Esophagus (tissue), 2 donors: ENCODE results near the gene SORCS3. TPM values are rescaled to one million over a fixed set of nuclear protein-coding genes. Genes with fewer than 3 reads are reported as not detected.

Experiments
- H3K27ac ChIP-seq, 2 donors: one replicate each; pipeline ENCODE4 v1.5.1; 2013; ENCODE audit warnings: low read depth in 2 of 2, mild to moderate bottlenecking in 2 of 2, inconsistent platforms in 1 of 2, low read length in 1 of 2, moderate library complexity in 1 of 2
- H3K27me3 ChIP-seq, 2 donors: one replicate each; pipeline ENCODE4 v1.6.1; 2013; ENCODE audit warnings: low read length in 2 of 2, control low read depth in 1 of 2, mild to moderate bottlenecking in 1 of 2; ENCODE audit not compliant: insufficient read depth in 2 of 2, control insufficient read depth in 1 of 2
- H3K36me3 ChIP-seq, 2 donors: one replicate each; pipeline ENCODE4 v1.6.1; 2013; ENCODE audit warnings: low read length in 1 of 2; ENCODE audit not compliant: control insufficient read depth in 2 of 2, insufficient read depth in 2 of 2
- H3K4me1 ChIP-seq, 2 donors: one replicate each; pipeline ENCODE4 v1.6.1; 2013; ENCODE audit warnings: low read length in 1 of 2; ENCODE audit not compliant: control insufficient read depth in 2 of 2, insufficient read depth in 2 of 2
- H3K4me3 ChIP-seq, 2 donors: one replicate each; pipeline ENCODE4 v1.5.1; 2013; ENCODE audit warnings: low read length in 2 of 2, mild to moderate bottlenecking in 2 of 2, low read depth in 1 of 2, moderate library complexity in 1 of 2
- H3K9me3 ChIP-seq, 2 donors: one replicate each; pipeline ENCODE4 v1.6.1; 2013; ENCODE audit warnings: mild to moderate bottlenecking in 2 of 2, low read depth in 1 of 2, low read length in 1 of 2, moderate library complexity in 1 of 2; ENCODE audit not compliant: control insufficient read depth in 2 of 2, insufficient read depth in 1 of 2
- WGBS, 2 donors: extraction: QIAGEN DNeasy Blood & Tissue Kit; methylation state at CpG; one replicate each; pipeline ENCODE4 v1.1.7; 2013; 5-methylcytosine and 5-hydroxymethylcytosine counted together
- polyA plus RNA-seq, 2 donors: library from polyadenylated mRNA; stranded (reverse); fragments of 200-250 nt; gene quantifications; one replicate each; pipeline ENCODE4 v1.2.3, GENCODE V29; 2013
- donor health status: healthy with polysubstance abuse.
- donor health status: Bipolar disorder and iron deficiency.

SORCS3 gene
- polyA plus RNA-seq, 2 donors = 0.02 to 0.04 TPM

DNA sequence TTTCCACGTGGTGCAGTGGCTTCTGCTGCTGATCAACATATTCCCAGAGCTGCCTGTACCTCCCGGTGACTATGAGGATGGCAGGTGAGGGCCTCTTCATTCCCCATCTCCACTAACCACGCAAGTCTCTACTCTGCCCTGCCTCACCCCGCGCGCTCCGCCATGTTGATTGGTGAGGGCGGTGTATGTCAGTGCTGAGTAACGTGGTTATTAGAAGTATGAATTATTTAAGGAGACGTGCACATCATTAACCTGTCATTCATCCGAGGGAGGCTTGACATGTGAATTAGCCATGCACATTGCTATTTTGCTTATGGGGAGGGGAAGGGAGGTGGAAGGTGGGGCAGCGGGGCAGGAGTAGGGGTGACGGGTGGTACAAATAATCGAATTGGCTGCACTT lies 138.6 kb downstream of the SORCS3 start:
- Histone ChIP-seq H3K4me1 (no peaks in the 10 kb centered on the region), H3K27me3 (no peaks in the 10 kb centered on the region), H3K36me3 (no peaks in the 10 kb centered on the region), H3K4me3 (no peak overlapping the region), H3K9me3 (no peaks in the 10 kb centered on the region), H3K27ac (no peak overlapping the region)
- WGBS, 2 donors = 86 to 88% methylated on average over 14 of the region's 14 CpGs

DNA sequence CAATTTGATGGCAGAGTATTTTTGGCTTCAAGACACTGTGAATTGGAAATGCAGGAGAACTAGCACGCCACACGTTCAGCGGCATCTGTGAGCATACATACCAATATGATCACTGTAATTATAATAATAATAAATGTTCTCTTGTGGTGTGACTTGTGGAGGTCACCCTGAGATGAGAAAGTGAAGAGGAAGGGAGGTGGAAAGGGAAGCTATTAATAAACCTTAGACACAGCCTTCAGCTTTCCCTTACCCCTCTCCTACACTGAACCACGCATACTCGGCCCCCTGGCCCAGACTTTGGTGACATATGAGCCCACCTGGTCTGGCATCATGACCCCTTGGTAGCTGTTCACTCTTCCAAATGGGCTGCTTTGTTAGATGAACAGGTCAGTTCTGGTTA lies 139.1 kb downstream of the SORCS3 start:
- Histone ChIP-seq H3K9me3 (no peaks in the 10 kb centered on the region), H3K4me1 (no peaks in the 10 kb centered on the region), H3K27ac (no peak overlapping the region), H3K36me3 (no peaks in the 10 kb centered on the region), H3K4me3 (no peak overlapping the region), H3K27me3 (no peaks in the 10 kb centered on the region)
- 76 to 77% methylated on average over 5 of the region's 5 CpGs for WGBS, 2 donors

DNA sequence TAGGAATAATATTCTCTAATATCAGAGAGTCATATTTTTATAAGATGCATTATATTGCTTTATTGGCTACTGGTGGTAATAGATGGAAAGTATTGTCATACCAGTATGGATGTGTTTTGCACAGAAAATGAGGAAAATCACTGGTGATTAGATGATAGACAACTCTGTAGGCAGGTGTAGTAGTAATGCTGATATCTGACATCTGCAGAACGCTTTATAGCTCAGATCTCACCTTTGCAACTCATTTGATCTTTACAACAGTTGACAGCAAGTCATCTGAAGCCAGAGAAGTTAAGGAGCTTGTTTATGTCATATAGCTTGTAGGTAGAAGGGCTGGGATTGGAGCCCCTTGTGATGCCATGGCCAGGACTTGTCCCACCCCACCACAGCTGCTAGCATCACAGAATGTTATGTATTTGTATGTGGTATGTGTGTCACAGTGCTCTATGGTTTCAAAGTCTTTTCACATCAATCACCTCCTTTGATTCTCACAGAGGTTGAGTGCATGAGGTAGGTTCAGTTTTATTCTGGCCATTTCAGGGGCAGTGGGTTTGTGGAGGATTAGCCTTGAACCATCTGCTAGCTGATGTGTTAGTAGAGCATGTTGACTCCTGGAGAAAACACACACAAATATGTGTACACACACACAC lies 140.0 kb downstream of the SORCS3 start:
- 55 to 62% methylated on average over 1 of the region's 1 CpG for whole genome bisulfite sequencing, 2 donors
- no peaks in the 10 kb centered on the region for H3K27me3 ChIP-seq
- H3K36me3 ChIP-seq = no peaks in the 10 kb centered on the region
- no peaks in the 10 kb centered on the region for H3K9me3 ChIP-seq
- H3K4me1 ChIP-seq = no peaks in the 10 kb centered on the region
- H3K4me3 ChIP-seq = no peak overlapping the region
- no peak overlapping the region for H3K27ac ChIP-seq

DNA sequence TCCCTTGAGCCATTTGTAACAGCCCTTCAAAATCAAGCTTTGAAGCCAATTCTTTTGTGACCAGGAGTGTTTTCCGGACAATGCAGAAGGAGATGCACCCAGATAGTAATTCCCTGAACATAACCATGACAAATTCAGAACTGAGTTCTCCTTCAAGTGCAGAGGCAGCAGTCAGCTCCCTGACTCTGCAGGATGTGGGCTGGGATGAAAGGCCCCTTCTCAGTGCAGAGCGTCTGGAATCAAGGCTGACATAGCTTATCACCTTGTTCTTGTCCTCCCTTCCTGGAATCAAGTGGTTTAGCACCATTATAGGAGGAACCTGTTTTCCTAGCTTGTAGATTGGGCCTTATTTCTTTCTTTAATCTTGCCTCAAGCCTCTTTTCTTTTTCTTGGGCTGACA lies 143.4 kb downstream of the SORCS3 start:
- no peaks in the 10 kb centered on the region for H3K27me3 ChIP-seq
- H3K4me1 ChIP-seq = no peaks in the 10 kb centered on the region
- WGBS, 2 donors = 63 to 87% methylated on average over 2 of the region's 2 CpGs
- no peaks in the 10 kb centered on the region for H3K36me3 ChIP-seq
- H3K27ac ChIP-seq = no peak overlapping the region
- no peaks in the 10 kb centered on the region for H3K9me3 ChIP-seq
- H3K4me3 ChIP-seq = no peak overlapping the region

DNA sequence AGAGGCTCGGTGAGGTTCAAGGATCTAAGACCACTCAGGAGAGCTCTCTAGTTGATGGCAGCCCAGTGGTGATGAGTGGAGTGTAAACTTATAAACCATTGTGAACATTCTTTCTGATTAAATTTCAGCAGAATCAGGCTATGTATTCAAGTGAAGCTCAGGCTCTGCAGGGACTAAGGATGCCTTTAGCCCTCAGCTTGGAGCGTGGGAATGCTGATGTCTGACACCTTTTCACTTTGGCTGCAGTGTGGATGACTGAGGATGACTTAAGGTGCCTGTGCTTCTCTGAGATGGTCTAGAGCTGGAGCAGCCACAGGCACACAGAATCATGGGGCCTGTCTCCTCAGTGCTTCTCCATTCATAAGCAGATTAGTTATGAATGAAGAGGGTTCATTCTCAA lies 150.4 kb downstream of the SORCS3 start:
- Histone ChIP-seq H3K9me3 (no peaks in the 10 kb centered on the region), H3K4me1 (no peaks in the 10 kb centered on the region), H3K27ac (no peak overlapping the region), H3K36me3 (no peaks in the 10 kb centered on the region), H3K27me3 (no peaks in the 10 kb centered on the region), H3K4me3 (no peak overlapping the region)
- 51 to 52% methylated on average over 2 of the region's 2 CpGs for WGBS, 2 donors

DNA sequence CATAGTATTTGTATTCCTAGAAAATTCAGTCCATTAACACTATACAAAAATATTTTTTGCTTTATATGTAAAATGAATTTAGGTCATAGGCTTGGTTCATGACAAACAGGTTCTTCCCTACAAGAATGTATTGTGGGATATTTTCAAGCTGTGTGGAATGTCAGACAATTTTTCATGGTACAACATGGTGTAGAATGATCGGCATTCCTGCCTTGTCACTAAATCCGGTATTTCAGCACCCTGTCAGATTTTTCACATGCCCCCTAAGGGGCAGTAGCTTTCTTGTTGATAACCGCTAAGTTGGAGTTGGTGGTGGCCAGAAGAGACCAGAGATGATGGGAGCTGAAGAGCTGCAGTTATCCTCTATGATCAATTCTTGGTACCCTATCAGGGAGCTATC lies 154.3 kb downstream of the SORCS3 start:
- Histone ChIP-seq H3K4me1 (no peaks in the 10 kb centered on the region), H3K27me3 (no peaks in the 10 kb centered on the region), H3K36me3 (no peaks in the 10 kb centered on the region), H3K9me3 (no peaks in the 10 kb centered on the region), H3K27ac (no peak overlapping the region), H3K4me3 (no peak overlapping the region)
- 86 to 89% methylated on average over 3 of the region's 3 CpGs for WGBS, 2 donors

DNA sequence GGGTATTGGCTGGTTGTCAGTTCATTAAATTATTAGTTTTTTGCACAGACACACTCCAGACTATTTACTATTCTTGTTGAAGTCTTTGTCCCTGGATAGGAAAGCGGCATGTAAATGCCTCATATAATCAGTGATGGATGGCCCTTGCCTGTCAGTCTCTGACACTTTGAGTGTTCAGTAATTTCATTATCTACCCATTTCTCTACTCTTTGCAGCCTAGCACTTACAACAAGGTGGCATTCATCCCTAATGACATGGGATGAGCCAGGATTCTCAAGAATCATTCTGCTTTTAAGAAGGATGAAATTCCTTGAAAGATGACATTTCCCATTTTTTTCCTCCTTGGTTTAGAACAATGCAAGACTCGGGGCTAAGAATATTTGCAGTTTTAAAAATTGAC lies 155.7 kb downstream of the SORCS3 start:
- H3K27me3 ChIP-seq = no peaks in the 10 kb centered on the region
- H3K4me1 ChIP-seq = no peaks in the 10 kb centered on the region
- no peaks in the 10 kb centered on the region for H3K36me3 ChIP-seq
- H3K4me3 ChIP-seq = no peak overlapping the region
- no peaks in the 10 kb centered on the region for H3K9me3 ChIP-seq
- no peak overlapping the region for H3K27ac ChIP-seq
- 48 to 50% methylated on average over 2 of the region's 2 CpGs for WGBS, 2 donors

DNA sequence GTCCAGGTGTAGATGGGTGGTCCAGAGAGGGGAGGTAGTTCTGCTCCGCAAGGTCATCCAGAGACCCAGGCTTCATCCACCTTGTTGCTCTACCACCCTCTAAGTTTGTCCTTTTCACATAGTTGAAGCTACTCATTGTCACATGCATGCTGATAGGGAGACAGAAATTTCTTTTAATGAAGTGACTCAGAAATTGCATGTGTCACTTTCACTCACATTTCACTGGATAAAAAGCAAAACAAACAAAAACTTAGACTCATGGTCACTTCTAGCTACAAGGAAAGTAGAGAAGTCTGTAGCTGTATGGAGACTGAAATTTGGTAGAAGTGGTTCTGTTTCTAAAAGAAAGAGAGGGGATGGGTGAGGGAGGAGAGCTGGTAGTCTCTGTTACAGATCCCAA lies 161.9 kb downstream of the SORCS3 start:
- Histone ChIP-seq H3K4me3 (no peak overlapping the region), H3K27me3 (no peaks in the 10 kb centered on the region), H3K27ac (no peak overlapping the region), H3K9me3 (no peaks in the 10 kb centered on the region), H3K4me1 (no peaks in the 10 kb centered on the region), H3K36me3 (no peaks in the 10 kb centered on the region)
- 94 to 96% methylated on average over 1 of the region's 1 CpG for whole genome bisulfite sequencing, 2 donors

DNA sequence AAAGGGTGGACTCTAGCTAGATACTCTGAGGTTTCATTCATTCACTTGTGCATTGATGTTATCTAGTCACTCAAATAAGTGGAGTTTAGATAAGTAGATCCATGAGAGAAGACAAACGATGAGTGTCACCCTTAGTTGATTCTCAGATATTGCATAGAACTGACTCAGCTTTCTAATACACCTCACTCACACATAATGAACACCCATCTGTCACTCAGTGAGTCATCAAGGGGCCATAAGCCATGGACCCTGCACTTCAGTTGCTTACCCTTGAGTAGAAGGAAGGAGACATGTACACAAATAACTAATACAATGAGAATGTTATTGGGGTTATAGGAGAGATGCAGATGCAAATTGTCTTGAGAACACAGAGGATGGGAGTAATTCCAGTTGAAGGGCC lies 163.8 kb downstream of the SORCS3 start:
- no peaks in the 10 kb centered on the region for H3K4me1 ChIP-seq
- 70 to 82% methylated on average over 1 of the region's 1 CpG for WGBS, 2 donors
- H3K27me3 ChIP-seq = no peaks in the 10 kb centered on the region
- H3K9me3 ChIP-seq = no peaks in the 10 kb centered on the region
- no peak overlapping the region for H3K4me3 ChIP-seq
- H3K27ac ChIP-seq = no peak overlapping the region
- H3K36me3 ChIP-seq = no peaks in the 10 kb centered on the region

DNA sequence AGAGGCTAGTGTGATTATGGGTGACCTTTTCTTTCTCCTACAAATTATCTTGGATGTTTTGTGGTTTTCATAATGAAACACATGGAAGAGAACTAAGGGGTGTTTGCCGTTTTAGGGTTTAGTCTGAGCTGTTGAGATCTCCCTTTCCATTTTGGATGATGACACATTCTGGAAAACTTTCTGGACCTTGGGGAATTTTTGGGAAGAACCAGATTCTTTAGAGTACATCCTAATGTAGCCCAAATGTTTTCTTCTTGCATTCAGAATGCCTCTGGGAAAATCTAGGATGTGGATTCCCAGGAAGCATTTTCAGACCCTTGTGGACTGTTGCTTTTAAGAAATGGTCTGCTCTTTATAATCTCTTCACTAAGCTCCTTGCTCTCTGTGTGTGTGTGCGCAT lies 165.7 kb downstream of the SORCS3 start:
- Histone ChIP-seq H3K36me3 (no peaks in the 10 kb centered on the region), H3K4me3 (no peak overlapping the region), H3K27me3 (no peaks in the 10 kb centered on the region), H3K9me3 (no peaks in the 10 kb centered on the region), H3K4me1 (no peaks in the 10 kb centered on the region), H3K27ac (no peak overlapping the region)
- WGBS, 2 donors = 86 to 91% methylated on average over 2 of the region's 2 CpGs
